HepG2 (cell line): ENCODE data around the gene C1R. TPM values are rescaled to one million over a fixed set of nuclear protein-coding genes. Genes with fewer than 3 reads are reported as not detected.

ENCODE experiments used
- JUN ChIP-seq: sonication (generic); formaldehyde crosslinking; IDR thresholded peaks from 2 replicates; pipeline ENCODE4 v1.4.0; 2020; ENCODE audit warnings: mild to moderate bottlenecking, missing genetic modification reagents
- WIZ ChIP-seq: sonication (generic); formaldehyde crosslinking; IDR thresholded peaks from 2 replicates; pipeline ENCODE4 v1.5.1; 2020; ENCODE audit warnings: mild to moderate bottlenecking, missing genetic modification reagents
- ZNF318 ChIP-seq: sonication (generic); formaldehyde crosslinking; IDR thresholded peaks from 2 replicates; pipeline ENCODE4 v1.4.0; 2020; ENCODE audit warnings: mild to moderate bottlenecking, missing genetic modification reagents
- ZNF333 ChIP-seq: sonication (generic); formaldehyde crosslinking; IDR thresholded peaks from 2 replicates; pipeline ENCODE4 v1.4.0; 2020; ENCODE audit warnings: mild to moderate bottlenecking, missing genetic modification reagents, borderline replicate concordance
- ZNF382 ChIP-seq: sonication (generic); formaldehyde crosslinking; IDR thresholded peaks from 2 replicates; pipeline ENCODE4 v1.5.0; 2020; ENCODE audit warnings: missing genetic modification reagents, mild to moderate bottlenecking, borderline replicate concordance
- ZNF44 ChIP-seq: sonication (generic); formaldehyde crosslinking; IDR thresholded peaks from 2 replicates; pipeline ENCODE4 v1.5.1; 2020; ENCODE audit warnings: mild to moderate bottlenecking, missing genetic modification reagents
- polyA plus RNA-seq, 8 experiments: library from polyadenylated mRNA; depleted of rRNA in 3 of 8; stranded (reverse) in 7 of 8; unstranded in 1 of 8; fragments of >200 nt; fragmentation: Illumina TruSeq in 4 of 8; extraction: Trizol in 4 of 8; gene quantifications; 2 replicates each; pipeline versions ENCODE4 v1.2.1 to v1.2.3, GENCODE V29; 2011 to 2016; ENCODE audit warnings: low read depth in 4 of 8, missing spikeins in 1 of 8, mixed read lengths in 1 of 8; ENCODE audit not compliant: insufficient read depth in 1 of 8
- total RNA-seq, 5 experiments: library from RNA; depleted of rRNA; stranded (reverse); fragments of >200 nt; fragmentation: Illumina TruSeq; extraction: Trizol; gene quantifications; 2 replicates each; pipeline ENCODE4 v1.2.3, GENCODE V29; 2016; ENCODE audit warnings: low read depth in 1 of 5

C1R gene
- total and polyA plus RNA-seq, 2 of the 13 experiments (the other 11 are each of a cell fraction or from before 2014, with no cell fraction given), result 3.5 to 6.5 TPM

DNA sequence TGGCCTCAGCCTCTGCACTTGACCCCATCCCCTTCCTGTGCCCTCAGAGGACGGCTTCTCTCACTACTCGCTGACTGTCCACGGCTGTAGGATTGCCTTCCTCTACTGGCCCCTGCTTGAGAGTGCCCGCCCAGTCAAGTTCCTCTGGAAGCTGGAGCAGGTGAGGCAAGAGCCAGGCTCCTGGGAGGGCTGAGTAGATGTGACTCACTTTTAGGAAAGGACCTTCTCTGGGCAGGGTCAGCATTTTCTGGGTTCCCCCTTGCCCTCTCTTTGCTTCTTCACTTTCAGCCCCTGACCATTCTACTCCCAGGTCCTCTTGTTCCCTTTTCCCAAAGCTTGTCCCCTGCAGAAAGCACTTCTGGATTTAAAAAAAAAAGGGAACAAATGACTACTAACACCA lies 45.7 kb upstream of the C1R start (continued):
- TF ChIP-seq ZNF318 (CRISPR knock-in tag), result no peak
- TF ChIP-seq ZNF44 (CRISPR knock-in tag), result no peak
- no peak for TF ChIP-seq WIZ (CRISPR knock-in tag)
- no peak for TF ChIP-seq JUN (CRISPR knock-in tag)
- TF ChIP-seq ZNF333 (CRISPR knock-in tag), result no peak
- no peak for TF ChIP-seq ZNF382
- TF ChIP-seq, all 625 proteins: peak for 0
